IMR-90 (cell line): ENCODE results near the gene SPDEF. TPM values are rescaled to one million over a fixed set of nuclear protein-coding genes. Genes with fewer than 3 reads are reported as not detected.

Experiments
- ATAC-seq: fragments of 200-7000 bp; cut with Tn5 transposase; 2 replicates; pipeline ENCODE4 v1.9.1; 2020; ENCODE audit warnings: low read depth, mild to moderate bottlenecking, moderate library complexity
- BruUV-seq: library from RNA; stranded (reverse); fragments of 400-500 nt; replicated peaks from 2 replicates; lab custom pipeline; 2021; lab: Mats Ljungman, UMichigan
- CTCF ChIA-PET: fragments of 300-600 bp; formaldehyde crosslinking; extraction: SDS; loops from one replicate; lab custom pipeline; 2021; ENCODE audit warnings: antibody characterized with exemption; lab: Yijun Ruan, JAX
- POLR2A ChIA-PET: fragments of 300-600 bp; sonication (Branson Sonifier 250); formaldehyde crosslinking; loops from one replicate; lab custom pipeline; 2022; ENCODE audit warnings: antibody characterized with exemption; ENCODE audit not compliant: unreplicated experiment; lab: Charles Lee
- DNase-seq: peaks from one replicate; pipeline ENCODE4 v3.0.0; 2013
- H2AFZ ChIP-seq: replicated peaks from 2 replicates; pipeline ENCODE3; 2013; ENCODE audit warnings: low read length, mild to moderate bottlenecking; ENCODE audit not compliant: poor library complexity
- H2AK5ac ChIP-seq: 2 replicates; pipeline ENCODE4 v1.6.1; 2013; ENCODE audit warnings: low read depth, low read length, inconsistent platforms
- H2AK9ac ChIP-seq: replicated peaks from 2 replicates; pipeline ENCODE3; 2013; ENCODE audit warnings: mild to moderate bottlenecking, low read depth, low read length, moderate library complexity; ENCODE audit not compliant: poor library complexity
- H2BK120ac ChIP-seq: 2 replicates; pipeline ENCODE4 v1.6.1; 2013; ENCODE audit warnings: low read depth, low read length, inconsistent platforms
- H2BK15ac ChIP-seq: 3 replicates; pipeline ENCODE4 v1.6.1; 2013; ENCODE audit warnings: low read depth, low read length, inconsistent platforms
- H2BK20ac ChIP-seq: 2 replicates; pipeline ENCODE4 v1.6.1; 2013; ENCODE audit warnings: low read depth, mild to moderate bottlenecking, inconsistent platforms, low read length, moderate library complexity
- H2BK5ac ChIP-seq: 2 replicates; pipeline ENCODE4 v1.6.1; 2013; ENCODE audit warnings: mild to moderate bottlenecking, low read depth, low read length, inconsistent platforms; ENCODE audit not compliant: poor library complexity, severe bottlenecking
- H3K14ac ChIP-seq: replicated peaks from 2 replicates; pipeline ENCODE4 v1.6.1; 2013; ENCODE audit warnings: low read depth, low read length, inconsistent platforms
- H3K18ac ChIP-seq: 2 replicates; pipeline ENCODE4 v1.6.1; 2013; ENCODE audit warnings: low read depth, low read length, control low read depth
- H3K23ac ChIP-seq: 2 replicates; pipeline ENCODE4 v1.6.1; 2013; ENCODE audit warnings: low read depth, low read length, inconsistent platforms
- H3K27ac ChIP-seq: 2 replicates; pipeline ENCODE4 v1.5.1; 2013; ENCODE audit warnings: mild to moderate bottlenecking, control low read depth, low read length; ENCODE audit not compliant: insufficient read depth
- H3K27me3 ChIP-seq: 2 replicates; pipeline ENCODE4 v1.6.1; 2013; ENCODE audit warnings: low read length; ENCODE audit not compliant: control insufficient read depth, insufficient read depth
- H3K36me3 ChIP-seq: 2 replicates; pipeline ENCODE4 v1.6.1; 2013; ENCODE audit warnings: low read length, mixed read lengths; ENCODE audit not compliant: control insufficient read depth, insufficient read depth
- H3K4ac ChIP-seq: 2 replicates; pipeline ENCODE4 v1.6.1; 2013; ENCODE audit warnings: low read depth, low read length, inconsistent platforms
- H3K4me1 ChIP-seq: 2 replicates; pipeline ENCODE4 v1.6.1; 2013; ENCODE audit warnings: low read length, mixed read lengths; ENCODE audit not compliant: control insufficient read depth, insufficient read depth
- H3K4me2 ChIP-seq: 2 replicates; pipeline ENCODE4 v1.6.1; 2013; ENCODE audit warnings: low read depth, mild to moderate bottlenecking, control low read depth, low read length, moderate library complexity
- H3K4me3 ChIP-seq: 2 replicates; pipeline ENCODE4 v1.5.1; 2013; ENCODE audit warnings: low read depth, mild to moderate bottlenecking, control low read depth, low read length, moderate library complexity; ENCODE audit not compliant: insufficient read depth
- H3K56ac ChIP-seq: 2 replicates; pipeline ENCODE4 v1.6.1; 2013; ENCODE audit warnings: low read length, inconsistent platforms; ENCODE audit not compliant: insufficient read depth; ENCODE audit errors: extremely low read depth
- H3K79me1 ChIP-seq, 2 experiments: 2 replicates each; pipeline ENCODE4 v1.6.1; 2013; ENCODE audit warnings: low read length in 2 of 2, inconsistent platforms in 1 of 2, low read depth in 1 of 2
- H3K9ac ChIP-seq: 2 replicates; pipeline ENCODE4 v1.6.1; 2013; ENCODE audit warnings: low read depth, low read length, control low read depth
- H3K9me1 ChIP-seq: 2 replicates; pipeline ENCODE4 v1.6.1; 2013; ENCODE audit warnings: low read length, inconsistent platforms; ENCODE audit not compliant: insufficient read depth
- H3K9me3 ChIP-seq: 2 replicates; pipeline ENCODE4 v1.6.1; 2013; ENCODE audit warnings: low read length; ENCODE audit not compliant: control insufficient read depth, insufficient read depth
- H4K20me1 ChIP-seq: 2 replicates; pipeline ENCODE4 v1.6.1; 2013; ENCODE audit warnings: low read length, inconsistent platforms; ENCODE audit not compliant: insufficient read depth
- H4K5ac ChIP-seq: 2 replicates; pipeline ENCODE4 v1.6.1; 2013; ENCODE audit warnings: mild to moderate bottlenecking, low read depth, low read length, control low read depth
- H4K8ac ChIP-seq, 2 experiments: 2 replicates each; pipeline ENCODE4 v1.6.1; 2013; ENCODE audit warnings: low read depth in 2 of 2, low read length in 2 of 2, control low read depth in 1 of 2, inconsistent platforms in 1 of 2
- H4K91ac ChIP-seq: 2 replicates; pipeline ENCODE4 v1.6.1; 2013; ENCODE audit warnings: low read depth, low read length, inconsistent platforms; ENCODE audit not compliant: insufficient read depth
- BHLHE40 ChIP-seq: fragments of 150-350 bp; IDR thresholded peaks from 2 replicates; pipeline ENCODE4 v1.6.1; 2016; ENCODE audit warnings: mild to moderate bottlenecking, low read depth, low read length
- CHD1 ChIP-seq: IDR thresholded peaks from 2 replicates; pipeline ENCODE4 v1.6.1; 2012; ENCODE audit warnings: low read depth, low read length, improper control_type of control experiment
- MAFK ChIP-seq: IDR thresholded peaks from 2 replicates; pipeline ENCODE4 v1.6.1; 2012; ENCODE audit warnings: low read depth, low read length, improper control_type of control experiment
- MAZ ChIP-seq: IDR thresholded peaks from 2 replicates; pipeline ENCODE4 v1.6.1; 2012; ENCODE audit warnings: low read depth, mild to moderate bottlenecking, low read length, improper control_type of control experiment, moderate library complexity, borderline replicate concordance
- POLR2A ChIP-seq: IDR thresholded peaks from 2 replicates; pipeline ENCODE4 v1.6.1; 2012; ENCODE audit warnings: mild to moderate bottlenecking, low read depth, low read length
- RAD21 ChIP-seq: IDR thresholded peaks from 2 replicates; pipeline ENCODE4 v1.6.1; 2012; ENCODE audit warnings: low read length, improper control_type of control experiment
- RCOR1 ChIP-seq: IDR thresholded peaks from 2 replicates; pipeline ENCODE4 v1.6.1; 2012; ENCODE audit warnings: mild to moderate bottlenecking, low read length, improper control_type of control experiment; ENCODE audit not compliant: insufficient replicate concordance
- RFX5 ChIP-seq: IDR thresholded peaks from 2 replicates; pipeline ENCODE4 v1.8.0; 2012; ENCODE audit warnings: low read depth, mild to moderate bottlenecking, low read length, moderate library complexity
- SMC3 ChIP-seq: fragments of 150-350 bp; IDR thresholded peaks from 2 replicates; pipeline ENCODE4 v1.6.1; 2016; ENCODE audit warnings: low read depth, mild to moderate bottlenecking, antibody characterized with exemption, low read length, moderate library complexity
- USF2 ChIP-seq: fragments of 150-350 bp; IDR thresholded peaks from 2 replicates; pipeline ENCODE4 v1.6.1; 2017; ENCODE audit warnings: mild to moderate bottlenecking, antibody characterized with exemption, low read length, low read depth
- WGBS, 2 experiments: methylation state at CpG; one replicate each; pipeline versions ENCODE4 v1.1.5 to v1.1.7; 2013; ENCODE audit warnings: missing lambda C conversion rate in 2 of 2; ENCODE audit not compliant: insufficient read length in 1 of 2; ENCODE audit errors: extremely low coverage in 2 of 2; 5-methylcytosine and 5-hydroxymethylcytosine counted together
- dilution Hi-C: fragments of 300-500 bp; cut with HindIII; formaldehyde crosslinking; loops from one replicate; pipeline ENCODE4 v1.14.3; 2018; ENCODE audit warnings: low sequenced_read_pairs; ENCODE audit not compliant: unreplicated experiment
- in situ Hi-C: fragments of 300-500 bp; cut with MboI; formaldehyde crosslinking; loops from 3 replicates; pipeline ENCODE4 v1.14.3; 2019; ENCODE audit warnings: low sequenced_read_pairs, inconsistent platforms, mixed read lengths
- intact Hi-C: fragments of 100-400 bp; cut with micrococcal nuclease; formaldehyde crosslinking; loops from 2 replicates; pipeline ENCODE4 v1.10.0; 2022
- polyA plus RNA-seq, 3 experiments: library from polyadenylated mRNA; depleted of rRNA; stranded (reverse); fragments of >200 nt; gene quantifications; 2 replicates each; pipeline ENCODE4 v1.2.3, GENCODE V29; 2012; ENCODE audit warnings: low replicate concordance in 1 of 3
- total RNA-seq: library from RNA; depleted of rRNA; stranded (reverse); fragments of >200 nt; gene quantifications from 2 replicates; pipeline ENCODE4 v1.2.3, GENCODE V29; 2012

The SPDEF gene
- total and polyA plus RNA-seq, 2 of the 4 experiments (the other 2 are of a cell fraction) = 0.05 TPM; not detected in 1

- H3K4ac ChIP-seq = no peak overlapping the region
- CTCF ChIA-PET = no interaction called here
- H4K8ac ChIP-seq = no peak overlapping the region
- H2BK5ac ChIP-seq = no peak overlapping the region
- 66% methylated on average over 4 of the region's 8 CpGs; no CpG with 5 or more reads in 1 of the 2 experiments for WGBS, 2 experiments
- H3K79me1 ChIP-seq = no peaks in the 10 kb centered on the region
- POLR2A ChIA-PET = no interaction called here
- H3K4me1 ChIP-seq = peaks cover 4% of the 10 kb centered on the region
- H2BK20ac ChIP-seq = no peak overlapping the region
- peaks cover 3% of the 10 kb centered on the region; the same call in 1 of the 2 replicates for H3K9me1 ChIP-seq
- H3K4me2 ChIP-seq = no peak overlapping the region
- DNase-seq (no peak), ATAC-seq (no peak)
- H2BK120ac ChIP-seq = no peak overlapping the region
- H3K14ac ChIP-seq = no peak overlapping the region
- H2AFZ ChIP-seq = no peak overlapping the region
- no TSS peak for BruUV-seq
- no peaks in the 10 kb centered on the region for H3K9me3 ChIP-seq
- no peak overlapping the region for H4K5ac ChIP-seq
- no peak overlapping the region for H3K9ac ChIP-seq
- no peak overlapping the region for H2AK5ac ChIP-seq
- intact Hi-C loops = no loop called here
- H3K56ac ChIP-seq = no peak overlapping the region
- no peak overlapping the region for H3K18ac ChIP-seq
- H2AK9ac ChIP-seq = no peak overlapping the region
- TF ChIP-seq CHD1 (no peak), USF2 (no peak), RFX5 (no peak), RAD21 (no peak), POLR2A (no peak), MAZ (no peak), BHLHE40 (no peak), SMC3 (no peak), MAFK (no peak), RCOR1 (no peak)
- no peak overlapping the region for H3K4me3 ChIP-seq
- H2BK15ac ChIP-seq = no peak overlapping the region
- H4K91ac ChIP-seq = no peak overlapping the region
- peaks cover 15% of the 10 kb centered on the region; the same call in 1 of the 2 replicates for H3K27me3 ChIP-seq
- no peak overlapping the region for H3K23ac ChIP-seq
- no peaks in the 10 kb centered on the region for H4K20me1 ChIP-seq
- no peaks in the 10 kb centered on the region for H3K36me3 ChIP-seq
- no peak overlapping the region for H3K27ac ChIP-seq
- dilution Hi-C loops = no loop called here
- in situ Hi-C loops = no loop called here
Observed at GRCh38 chr6:34528996-34529664, 27.0 kb downstream of the SPDEF start.
